GM12878 (cell line): ENCODE results near the gene RASSF8. TPM values are rescaled to one million over a fixed set of nuclear protein-coding genes. Genes with fewer than 3 reads are reported as not detected.

Experiments
- BHLHE40 ChIP-seq, 2 experiments: fragments of 450-650 bp in 1 of 2; IDR thresholded peaks; 2 replicates each; pipeline ENCODE4 v1.6.1; 2011 to 2017; ENCODE audit warnings: low read depth in 2 of 2, borderline replicate concordance in 1 of 2, improper control_type of control experiment in 1 of 2, low read length in 1 of 2, mild to moderate bottlenecking in 1 of 2
- CBX5 ChIP-seq: sonication (generic); IDR thresholded peaks from 2 replicates; pipeline ENCODE4 v1.6.1; 2016; ENCODE audit warnings: low read depth, moderate library complexity, mild to moderate bottlenecking, inconsistent platforms
- CHD4 ChIP-seq: fragments of 200-600 bp; sonication (generic); IDR thresholded peaks from 2 replicates; pipeline ENCODE4 v1.6.1; 2016; ENCODE audit warnings: mild to moderate bottlenecking
- CREB1 ChIP-seq: IDR thresholded peaks from 2 replicates; pipeline ENCODE4 v1.6.1; 2012; ENCODE audit warnings: low read depth, mild to moderate bottlenecking, inconsistent platforms
- NFYA ChIP-seq: IDR thresholded peaks from 2 replicates; pipeline ENCODE4 v1.6.1; 2011; ENCODE audit warnings: low read depth, mild to moderate bottlenecking, low read length, improper control_type of control experiment, borderline replicate concordance
- SMC3 ChIP-seq: IDR thresholded peaks from 2 replicates; pipeline ENCODE4 v1.6.1; 2011; ENCODE audit warnings: low read length, improper control_type of control experiment, borderline replicate concordance
- SREBF1 ChIP-seq: IDR thresholded peaks from 2 replicates; pipeline ENCODE4 v1.6.1; 2012; ENCODE audit warnings: mild to moderate bottlenecking, low read length
- STAT1 ChIP-seq: fragments of 450-650 bp; conservative IDR thresholded peaks from 2 replicates; pipeline ENCODE4 v1.6.1; 2014; ENCODE audit warnings: antibody characterized with exemption, mild to moderate bottlenecking
- SUZ12 ChIP-seq: fragments of 200-600 bp; sonication (generic); IDR thresholded peaks from one replicate; pipeline ENCODE4 v1.6.1; 2018; ENCODE audit warnings: antibody characterized with exemption, mild to moderate bottlenecking; ENCODE audit not compliant: unreplicated experiment
- polyA plus RNA-seq, 11 experiments: library from polyadenylated mRNA; depleted of rRNA in 4 of 11; unstranded in 6 of 11; stranded (reverse) in 5 of 11; fragments of >200 nt; fragmentation: Nextera tagmentation in 4 of 11; fragmentation: Illumina TruSeq in 1 of 11; extraction: Ambion mirVana in 4 of 11; extraction: Trizol in 1 of 11; gene quantifications; 1 replicate in 1 of 11; 2 replicates in 10 of 11; pipeline versions ENCODE4 v1.2.1 to v1.2.3, GENCODE V29; 2011 to 2016; ENCODE audit warnings: inconsistent platforms in 2 of 11, missing spikeins in 2 of 11, low read depth in 1 of 11
- total RNA-seq, 4 experiments: library from RNA; depleted of rRNA in 3 of 4; stranded (reverse); fragments of >200 nt in 3 of 4; fragmentation: Illumina TruSeq in 1 of 4; extraction: Trizol in 1 of 4; gene quantifications; 2 replicates each; pipeline versions ENCODE4 v1.2.1 to v1.2.3, GENCODE V29; 2013 to 2021
- TF ChIP-seq, protein P1 (sequence below): fragments of 450-650 bp; IDR thresholded peaks from 2 replicates; pipeline ENCODE4 v1.6.1; 2017; ENCODE audit warnings: mild to moderate bottlenecking, low read depth, inconsistent platforms; ENCODE audit not compliant: poor library complexity, severe bottlenecking
- TF ChIP-seq, protein P2 (sequence below): fragments of 450-650 bp; IDR thresholded peaks from 2 replicates; pipeline ENCODE4 v1.6.1; 2018; ENCODE audit warnings: mild to moderate bottlenecking, low read depth, moderate library complexity; ENCODE audit not compliant: partially characterized antibody
- TF ChIP-seq, protein P3 (sequence below): IDR thresholded peaks from 2 replicates; pipeline ENCODE4 v1.6.1; 2012; ENCODE audit warnings: low read length, inconsistent platforms

RASSF8 gene
- total and polyA plus RNA-seq, 10 of the 15 experiments (the other 5 are each of a cell fraction or from before 2014, with no cell fraction given), result 0.06 to 0.18 (median 0.08) TPM; not detected in 6

DNA sequence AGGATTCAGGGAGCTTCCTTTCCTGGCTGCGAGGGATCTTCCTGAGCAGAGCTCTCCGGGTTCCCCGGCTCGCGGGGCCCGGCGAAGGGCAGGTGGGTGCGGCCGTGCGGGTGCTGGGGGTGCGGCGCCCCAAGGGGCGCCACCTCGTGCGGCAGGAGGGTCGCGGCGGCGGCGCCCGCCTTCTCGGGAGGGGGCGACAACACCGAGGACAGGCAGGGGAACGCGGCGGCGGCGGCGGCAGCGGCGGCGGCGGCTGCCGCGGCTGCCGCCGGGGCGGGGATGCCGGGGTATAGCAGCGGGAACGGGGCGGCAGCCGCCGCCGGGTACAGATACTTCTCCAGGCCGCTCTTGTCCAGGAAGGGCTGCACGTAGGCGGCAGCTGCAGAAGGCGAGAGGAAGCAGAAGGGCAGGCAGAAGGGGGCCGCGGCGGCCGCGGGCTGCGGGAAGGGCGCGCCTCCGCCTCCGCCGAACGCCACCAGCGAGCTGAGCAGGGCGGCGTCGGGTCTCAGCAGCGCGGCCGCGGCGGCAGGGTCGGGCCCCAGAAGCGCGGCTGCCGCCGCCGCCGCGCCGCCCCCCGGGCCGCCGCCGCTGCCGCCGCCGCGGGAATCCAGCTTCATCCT, 163.7 kb downstream of the RASSF8 start (continued):
- TF ChIP-seq SUZ12 (peak; percentile 99), SREBF1 (no peak), CHD4 (no peak), BHLHE40 (IDR thresholded peaks at IDR 0.05; ENCODE audit: borderline replicate concordance in 1 of 2, low read depth in 2 of 2, low read length in 1 of 2) (0 out of 4 replicates have a peak, but pooled peaks of 1 of the 2 experiments have one; percentile 17), STAT1 (no peak), NFYA (no peak), SMC3 (no peak), CREB1 (no peak), CBX5 (no peak)
- TF ChIP-seq, protein P1, sequence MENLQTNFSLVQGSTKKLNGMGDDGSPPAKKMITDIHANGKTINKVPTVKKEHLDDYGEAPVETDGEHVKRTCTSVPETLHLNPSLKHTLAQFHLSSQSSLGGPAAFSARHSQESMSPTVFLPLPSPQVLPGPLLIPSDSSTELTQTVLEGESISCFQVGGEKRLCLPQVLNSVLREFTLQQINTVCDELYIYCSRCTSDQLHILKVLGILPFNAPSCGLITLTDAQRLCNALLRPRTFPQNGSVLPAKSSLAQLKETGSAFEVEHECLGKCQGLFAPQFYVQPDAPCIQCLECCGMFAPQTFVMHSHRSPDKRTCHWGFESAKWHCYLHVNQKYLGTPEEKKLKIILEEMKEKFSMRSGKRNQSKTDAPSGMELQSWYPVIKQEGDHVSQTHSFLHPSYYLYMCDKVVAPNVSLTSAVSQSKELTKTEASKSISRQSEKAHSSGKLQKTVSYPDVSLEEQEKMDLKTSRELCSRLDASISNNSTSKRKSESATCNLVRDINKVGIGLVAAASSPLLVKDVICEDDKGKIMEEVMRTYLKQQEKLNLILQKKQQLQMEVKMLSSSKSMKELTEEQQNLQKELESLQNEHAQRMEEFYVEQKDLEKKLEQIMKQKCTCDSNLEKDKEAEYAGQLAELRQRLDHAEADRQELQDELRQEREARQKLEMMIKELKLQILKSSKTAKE, result no peak
- TF ChIP-seq, protein P2, sequence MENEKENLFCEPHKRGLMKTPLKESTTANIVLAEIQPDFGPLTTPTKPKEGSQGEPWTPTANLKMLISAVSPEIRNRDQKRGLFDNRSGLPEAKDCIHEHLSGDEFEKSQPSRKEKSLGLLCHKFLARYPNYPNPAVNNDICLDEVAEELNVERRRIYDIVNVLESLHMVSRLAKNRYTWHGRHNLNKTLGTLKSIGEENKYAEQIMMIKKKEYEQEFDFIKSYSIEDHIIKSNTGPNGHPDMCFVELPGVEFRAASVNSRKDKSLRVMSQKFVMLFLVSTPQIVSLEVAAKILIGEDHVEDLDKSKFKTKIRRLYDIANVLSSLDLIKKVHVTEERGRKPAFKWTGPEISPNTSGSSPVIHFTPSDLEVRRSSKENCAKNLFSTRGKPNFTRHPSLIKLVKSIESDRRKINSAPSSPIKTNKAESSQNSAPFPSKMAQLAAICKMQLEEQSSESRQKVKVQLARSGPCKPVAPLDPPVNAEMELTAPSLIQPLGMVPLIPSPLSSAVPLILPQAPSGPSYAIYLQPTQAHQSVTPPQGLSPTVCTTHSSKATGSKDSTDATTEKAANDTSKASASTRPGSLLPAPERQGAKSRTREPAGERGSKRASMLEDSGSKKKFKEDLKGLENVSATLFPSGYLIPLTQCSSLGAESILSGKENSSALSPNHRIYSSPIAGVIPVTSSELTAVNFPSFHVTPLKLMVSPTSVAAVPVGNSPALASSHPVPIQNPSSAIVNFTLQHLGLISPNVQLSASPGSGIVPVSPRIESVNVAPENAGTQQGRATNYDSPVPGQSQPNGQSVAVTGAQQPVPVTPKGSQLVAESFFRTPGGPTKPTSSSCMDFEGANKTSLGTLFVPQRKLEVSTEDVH, result no peak
- TF ChIP-seq, protein P3, sequence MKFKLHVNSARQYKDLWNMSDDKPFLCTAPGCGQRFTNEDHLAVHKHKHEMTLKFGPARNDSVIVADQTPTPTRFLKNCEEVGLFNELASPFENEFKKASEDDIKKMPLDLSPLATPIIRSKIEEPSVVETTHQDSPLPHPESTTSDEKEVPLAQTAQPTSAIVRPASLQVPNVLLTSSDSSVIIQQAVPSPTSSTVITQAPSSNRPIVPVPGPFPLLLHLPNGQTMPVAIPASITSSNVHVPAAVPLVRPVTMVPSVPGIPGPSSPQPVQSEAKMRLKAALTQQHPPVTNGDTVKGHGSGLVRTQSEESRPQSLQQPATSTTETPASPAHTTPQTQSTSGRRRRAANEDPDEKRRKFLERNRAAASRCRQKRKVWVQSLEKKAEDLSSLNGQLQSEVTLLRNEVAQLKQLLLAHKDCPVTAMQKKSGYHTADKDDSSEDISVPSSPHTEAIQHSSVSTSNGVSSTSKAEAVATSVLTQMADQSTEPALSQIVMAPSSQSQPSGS, result no peak
